SK-N-SH (cell line): ENCODE data around the gene DIAPH2. TPM values are rescaled to one million over a fixed set of nuclear protein-coding genes. Genes with fewer than 3 reads are reported as not detected.

Source experiments
- CTCF ChIA-PET: fragments of 300-600, 350-600 bp; formaldehyde crosslinking; extraction: SDS; loops from one replicate; lab custom pipeline; 2021; lab: Yijun Ruan, JAX
- POLR2A ChIA-PET: fragments of 350-600 bp; sonication (Branson Sonifier 250); formaldehyde crosslinking; extraction: SDS; loops from one replicate; lab custom pipeline; 2020; ENCODE audit warnings: antibody characterized with exemption, inconsistent platforms; lab: Yijun Ruan, JAX
- DNase-seq: peaks from one replicate; pipeline ENCODE4 v3.0.0; 2012
- H2AFZ ChIP-seq: fragments of 200-600 bp; sonication (generic); 2 replicates; pipeline ENCODE4 v1.8.1; 2016; ENCODE audit warnings: antibody characterized with exemption, mild to moderate bottlenecking, low read depth
- H3F3A ChIP-seq: fragments of 200-600 bp; sonication (generic); replicated peaks from 2 replicates; pipeline ENCODE3; 2016; ENCODE audit warnings: antibody characterized with exemption, mild to moderate bottlenecking; ENCODE audit not compliant: insufficient read depth
- H3K27ac ChIP-seq, 2 experiments: fragments of 200-500 bp in 1 of 2; fragments of 200-600 bp in 1 of 2; sonication (Bioruptor generic) in 1 of 2; sonication (generic), shearing (Covaris generic) in 1 of 2; 2 replicates each; pipeline versions ENCODE4 v1.5.1 to v1.6.1; 2014 to 2016; ENCODE audit warnings: low read depth in 2 of 2, inconsistent platforms in 1 of 2, low read length in 1 of 2, mild to moderate bottlenecking in 1 of 2, mixed read lengths in 1 of 2
- H3K27me3 ChIP-seq: fragments of 200-600 bp; sonication (generic), shearing (Covaris generic); 2 replicates; pipeline ENCODE4 v1.6.1; 2016; ENCODE audit warnings: mixed run types; ENCODE audit not compliant: insufficient read depth
- H3K36me3 ChIP-seq, 2 experiments: fragments of 200-500 bp in 1 of 2; fragments of 200-600 bp in 1 of 2; sonication (Bioruptor generic) in 1 of 2; sonication (generic) in 1 of 2; replicated peaks in 1 of 2; 2 replicates each; pipeline versions ENCODE3 to v1.5.1; 2014 to 2016; ENCODE audit warnings: low read length in 1 of 2, mild to moderate bottlenecking in 1 of 2; ENCODE audit not compliant: insufficient read depth in 2 of 2, control insufficient read depth in 1 of 2
- H3K4me1 ChIP-seq, 2 experiments: fragments of 200-500 bp in 1 of 2; fragments of 200-600 bp in 1 of 2; sonication (Bioruptor generic) in 1 of 2; sonication (generic), shearing (Covaris generic) in 1 of 2; 2 replicates each; pipeline versions ENCODE4 v1.5.1 to v1.6.1; 2014 to 2016; ENCODE audit warnings: low read depth in 1 of 2, low read length in 1 of 2, mixed run types in 1 of 2; ENCODE audit not compliant: insufficient read depth in 2 of 2, control insufficient read depth in 1 of 2
- H3K4me2 ChIP-seq: fragments of 200-600 bp; sonication (generic), shearing (Covaris generic); 2 replicates; pipeline ENCODE4 v1.6.1; 2017; ENCODE audit warnings: mixed run types
- H3K4me3 ChIP-seq, 2 experiments: fragments of 200-500 bp in 1 of 2; fragments of 200-600 bp in 1 of 2; sonication (Bioruptor generic) in 1 of 2; sonication (generic), shearing (Covaris generic) in 1 of 2; 2 replicates each; pipeline versions ENCODE4 v1.5.1 to v1.8.1; 2014 to 2016; ENCODE audit warnings: low read depth in 2 of 2, inconsistent platforms in 1 of 2, low read length in 1 of 2, mild to moderate bottlenecking in 1 of 2, mixed read lengths in 1 of 2, moderate library complexity in 1 of 2
- H3K79me2 ChIP-seq: fragments of 200-600 bp; sonication (generic); 2 replicates; pipeline ENCODE4 v1.8.1; 2017; ENCODE audit warnings: mild to moderate bottlenecking; ENCODE audit not compliant: insufficient read depth
- H3K9ac ChIP-seq: fragments of 200-600 bp; sonication (generic); 2 replicates; pipeline ENCODE4 v1.6.1; 2017; ENCODE audit warnings: mixed run types
- H3K9me2 ChIP-seq: fragments of 200-600 bp; sonication (generic); 2 replicates; pipeline ENCODE4 v1.6.1; 2017; ENCODE audit warnings: mixed run types
- H3K9me3 ChIP-seq: fragments of 200-600 bp; sonication (generic); 2 replicates; pipeline ENCODE4 v1.6.1; 2017; ENCODE audit warnings: mixed run types, mild to moderate bottlenecking, moderate library complexity
- H4K20me1 ChIP-seq: fragments of 200-600 bp; sonication (generic); 2 replicates; pipeline ENCODE4 v1.6.1; 2017; ENCODE audit warnings: mild to moderate bottlenecking, mixed run types; ENCODE audit not compliant: insufficient read depth
- CHD2 ChIP-seq: fragments of 150-350 bp; IDR thresholded peaks from 2 replicates; pipeline ENCODE4 v1.6.1; 2018; ENCODE audit warnings: low read length; ENCODE audit not compliant: partially characterized antibody
- ELF1 ChIP-seq: IDR thresholded peaks from 2 replicates; pipeline ENCODE4 v1.4.0; 2012
- EP300 ChIP-seq, 2 experiments: IDR thresholded peaks; 2 replicates each; pipeline versions ENCODE4 v1.4.0 to v1.6.1; 2012; ENCODE audit warnings: borderline replicate concordance in 1 of 2, low read depth in 1 of 2, low read length in 1 of 2
- EZH2phosphoT487 ChIP-seq: fragments of 200-600 bp; sonication (generic); IDR thresholded peaks from 2 replicates; pipeline ENCODE4 v1.6.1; 2017; ENCODE audit warnings: low read depth, mixed run types, mild to moderate bottlenecking, antibody characterized with exemption, moderate library complexity, borderline replicate concordance
- FOSL2 ChIP-seq: IDR thresholded peaks from 2 replicates; pipeline ENCODE4 v1.4.0; 2012; ENCODE audit warnings: low read depth, mild to moderate bottlenecking, moderate library complexity, borderline replicate concordance
- GABPA ChIP-seq: IDR thresholded peaks from 2 replicates; pipeline ENCODE4 v1.4.0; 2012; ENCODE audit warnings: low read depth, mild to moderate bottlenecking
- JUND ChIP-seq: IDR thresholded peaks from 2 replicates; pipeline ENCODE4 v1.4.0; 2012
- MXI1 ChIP-seq: IDR thresholded peaks from 2 replicates; pipeline ENCODE4 v1.6.1; 2012; ENCODE audit warnings: mild to moderate bottlenecking, low read depth, low read length, improper control_type of control experiment
- RAD21 ChIP-seq: IDR thresholded peaks from 2 replicates; pipeline ENCODE4 v1.6.1; 2012; ENCODE audit warnings: mild to moderate bottlenecking, low read length
- RCOR1 ChIP-seq: fragments of 150-350 bp; IDR thresholded peaks from 2 replicates; pipeline ENCODE4 v1.6.1; 2017; ENCODE audit warnings: antibody characterized with exemption, low read length
- TAF1 ChIP-seq: IDR thresholded peaks from 2 replicates; pipeline ENCODE4 v1.6.1; 2012; ENCODE audit warnings: low read depth, mild to moderate bottlenecking, low read length, moderate library complexity, borderline replicate concordance
- TCF12 ChIP-seq: IDR thresholded peaks from 2 replicates; pipeline ENCODE4 v1.4.0; 2012
- USF1 ChIP-seq: IDR thresholded peaks from 2 replicates; pipeline ENCODE4 v1.4.0; 2012; ENCODE audit warnings: low read depth, borderline replicate concordance
- WGBS: methylation state at CpG from one replicate; pipeline ENCODE4 v1.1.6; 2017; ENCODE audit warnings: low lambda C conversion rate; 5-methylcytosine and 5-hydroxymethylcytosine counted together
- polyA plus RNA-seq, 3 experiments: library from polyadenylated mRNA; depleted of rRNA; stranded (reverse); fragments of >200 nt; gene quantifications; 2 replicates each; pipeline ENCODE4 v1.2.3, GENCODE V29; 2012
- TF ChIP-seq, protein P1 (sequence below): fragments of 150-350 bp; IDR thresholded peaks from 2 replicates; pipeline ENCODE4 v1.6.1; 2016; ENCODE audit warnings: mild to moderate bottlenecking, low read depth, low read length
- TF ChIP-seq, protein P2 (sequence below): IDR thresholded peaks from 2 replicates; pipeline ENCODE4 v1.4.0; 2012; ENCODE audit warnings: low read depth, borderline replicate concordance
- TF ChIP-seq, protein P3 (sequence below): fragments of 200-600 bp; sonication (generic); IDR thresholded peaks from 2 replicates; pipeline ENCODE4 v1.6.1; 2017; ENCODE audit warnings: antibody characterized with exemption, mild to moderate bottlenecking, moderate library complexity
- TF ChIP-seq, protein P4 (sequence below): IDR thresholded peaks from 2 replicates; pipeline ENCODE4; 2012

Gene DIAPH2
- polyA plus RNA-seq, 1 of the 3 experiments (the other 2 are of a cell fraction) = 1.1 TPM

DNA sequence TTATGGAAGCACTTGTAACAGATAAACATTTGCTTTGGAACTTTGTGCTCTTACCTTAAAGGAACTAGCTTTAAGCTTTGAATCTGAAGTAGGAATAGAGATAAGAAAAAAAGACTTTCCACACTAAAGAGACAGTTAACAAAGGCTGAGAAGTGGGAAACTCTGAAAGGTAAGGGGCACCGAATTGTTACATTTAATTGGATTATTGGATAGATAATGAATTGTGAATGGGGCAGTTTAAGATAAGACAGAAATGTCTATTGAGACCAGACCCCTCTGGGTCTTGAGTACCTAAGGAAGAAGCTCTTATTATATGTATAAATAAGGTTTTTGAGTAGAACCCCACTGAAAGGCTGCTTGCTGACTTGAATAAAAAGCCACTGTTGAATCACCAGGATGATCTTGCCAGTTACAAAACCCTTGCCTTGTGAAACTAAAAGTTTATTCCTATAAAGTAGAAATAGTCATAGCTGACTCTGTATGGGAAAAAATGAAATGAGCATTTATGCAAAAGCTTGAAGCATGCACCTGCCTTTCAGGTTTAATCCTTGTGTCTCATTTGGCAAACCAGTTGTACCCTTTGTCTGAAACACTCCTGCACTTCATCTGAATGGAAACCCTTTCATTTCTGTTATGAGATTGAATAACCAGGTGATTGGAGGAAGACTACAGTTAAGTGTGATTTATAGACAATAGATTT, 622.3 kb downstream of the DIAPH2 start:
- Histone ChIP-seq H3K4me2 (no peak overlapping the region), H3K4me1 (no peaks in the 10 kb centered on the region), H2AFZ (no peak overlapping the region), H3K79me2 (no peaks in the 10 kb centered on the region), H3K9me3 (no peaks in the 10 kb centered on the region), H3K9ac (no peak overlapping the region), H3K4me3 (no peak overlapping the region), H3F3A (peaks cover 3% of the 10 kb centered on the region), H3K27ac (no peak overlapping the region), H3K27me3 (no peaks in the 10 kb centered on the region; the same call in 1 of the 2 replicates)
- ChIA-PET CTCF (interaction anchor here (0.8 kb wide), 1 partner anchor 43 kb away, joined by 3 read pairs; no protein-coding TSS in a partner anchor), POLR2A (no interaction called here)
- WGBS = 33% methylated on average over 1 of the region's 1 CpG
- DNase-seq = no peak
- TF ChIP-seq USF1 = no peak
- TF ChIP-seq, protein P1, sequence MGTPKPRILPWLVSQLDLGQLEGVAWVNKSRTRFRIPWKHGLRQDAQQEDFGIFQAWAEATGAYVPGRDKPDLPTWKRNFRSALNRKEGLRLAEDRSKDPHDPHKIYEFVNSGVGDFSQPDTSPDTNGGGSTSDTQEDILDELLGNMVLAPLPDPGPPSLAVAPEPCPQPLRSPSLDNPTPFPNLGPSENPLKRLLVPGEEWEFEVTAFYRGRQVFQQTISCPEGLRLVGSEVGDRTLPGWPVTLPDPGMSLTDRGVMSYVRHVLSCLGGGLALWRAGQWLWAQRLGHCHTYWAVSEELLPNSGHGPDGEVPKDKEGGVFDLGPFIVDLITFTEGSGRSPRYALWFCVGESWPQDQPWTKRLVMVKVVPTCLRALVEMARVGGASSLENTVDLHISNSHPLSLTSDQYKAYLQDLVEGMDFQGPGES = no peak
- TF ChIP-seq TAF1 = no peak
- no peak for TF ChIP-seq JUND
- no peak for TF ChIP-seq MXI1
- TF ChIP-seq GABPA = no peak
- no peak for TF ChIP-seq EP300 (IDR thresholded peaks at IDR 0.05; ENCODE audit: borderline replicate concordance in 1 of 2, low read depth in 1 of 2, low read length in 1 of 2)
- no peak for TF ChIP-seq RAD21
- no peak for TF ChIP-seq ELF1
- TF ChIP-seq EZH2phosphoT487 = no peak
- TF ChIP-seq, all 33 proteins: peak for 0
- Histone ChIP-seq H3K36me3 (no peaks in the 10 kb centered on the region), H3K9me2 (no peaks in the 10 kb centered on the region), H4K20me1 (no peaks in the 10 kb centered on the region)

DNA sequence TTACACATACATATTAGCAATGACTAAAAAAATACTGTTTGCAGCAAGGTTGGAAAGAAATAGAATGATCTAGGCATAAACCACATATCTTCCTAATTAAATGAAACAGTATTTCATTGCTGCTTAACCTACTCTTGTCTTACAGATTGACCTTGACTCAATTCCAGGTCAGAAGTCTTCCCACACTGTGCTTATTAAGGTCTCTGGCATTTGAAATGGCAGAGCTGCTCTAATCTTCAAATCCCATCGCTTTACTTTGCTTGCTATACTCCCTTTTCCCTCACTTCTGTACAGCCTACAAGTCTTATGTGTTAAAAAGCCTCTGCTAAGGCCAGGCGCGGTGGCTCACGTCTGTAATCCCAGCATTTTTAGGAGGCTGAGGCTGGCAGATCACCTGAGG, 623.5 kb downstream of the DIAPH2 start:
- CTCF ChIA-PET = no interaction called here
- Histone ChIP-seq H3K9ac (no peak overlapping the region), H3K4me3 (no peak overlapping the region), H3K36me3 (no peaks in the 10 kb centered on the region), H3K9me2 (no peaks in the 10 kb centered on the region), H3K79me2 (no peaks in the 10 kb centered on the region), H2AFZ (no peak overlapping the region), H3K27me3 (no peaks in the 10 kb centered on the region; the same call in 1 of the 2 replicates), H3K4me1 (no peaks in the 10 kb centered on the region), H3K9me3 (no peaks in the 10 kb centered on the region), H4K20me1 (no peaks in the 10 kb centered on the region), H3K4me2 (no peak overlapping the region), H3F3A (peaks cover 3% of the 10 kb centered on the region), H3K27ac (no peak overlapping the region)
- POLR2A ChIA-PET = no interaction called here
- 44% methylated on average over 4 of the region's 4 CpGs for WGBS
- no peak for DNase-seq
- TF ChIP-seq, protein P2, sequence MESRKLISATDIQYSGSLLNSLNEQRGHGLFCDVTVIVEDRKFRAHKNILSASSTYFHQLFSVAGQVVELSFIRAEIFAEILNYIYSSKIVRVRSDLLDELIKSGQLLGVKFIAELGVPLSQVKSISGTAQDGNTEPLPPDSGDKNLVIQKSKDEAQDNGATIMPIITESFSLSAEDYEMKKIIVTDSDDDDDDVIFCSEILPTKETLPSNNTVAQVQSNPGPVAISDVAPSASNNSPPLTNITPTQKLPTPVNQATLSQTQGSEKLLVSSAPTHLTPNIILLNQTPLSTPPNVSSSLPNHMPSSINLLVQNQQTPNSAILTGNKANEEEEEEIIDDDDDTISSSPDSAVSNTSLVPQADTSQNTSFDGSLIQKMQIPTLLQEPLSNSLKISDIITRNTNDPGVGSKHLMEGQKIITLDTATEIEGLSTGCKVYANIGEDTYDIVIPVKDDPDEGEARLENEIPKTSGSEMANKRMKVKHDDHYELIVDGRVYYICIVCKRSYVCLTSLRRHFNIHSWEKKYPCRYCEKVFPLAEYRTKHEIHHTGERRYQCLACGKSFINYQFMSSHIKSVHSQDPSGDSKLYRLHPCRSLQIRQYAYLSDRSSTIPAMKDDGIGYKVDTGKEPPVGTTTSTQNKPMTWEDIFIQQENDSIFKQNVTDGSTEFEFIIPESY = no peak
- no peak for TF ChIP-seq GABPA
- TF ChIP-seq FOSL2 = no peak
- no peak for TF ChIP-seq CHD2
- no peak for TF ChIP-seq EZH2phosphoT487
- TF ChIP-seq, protein P3, sequence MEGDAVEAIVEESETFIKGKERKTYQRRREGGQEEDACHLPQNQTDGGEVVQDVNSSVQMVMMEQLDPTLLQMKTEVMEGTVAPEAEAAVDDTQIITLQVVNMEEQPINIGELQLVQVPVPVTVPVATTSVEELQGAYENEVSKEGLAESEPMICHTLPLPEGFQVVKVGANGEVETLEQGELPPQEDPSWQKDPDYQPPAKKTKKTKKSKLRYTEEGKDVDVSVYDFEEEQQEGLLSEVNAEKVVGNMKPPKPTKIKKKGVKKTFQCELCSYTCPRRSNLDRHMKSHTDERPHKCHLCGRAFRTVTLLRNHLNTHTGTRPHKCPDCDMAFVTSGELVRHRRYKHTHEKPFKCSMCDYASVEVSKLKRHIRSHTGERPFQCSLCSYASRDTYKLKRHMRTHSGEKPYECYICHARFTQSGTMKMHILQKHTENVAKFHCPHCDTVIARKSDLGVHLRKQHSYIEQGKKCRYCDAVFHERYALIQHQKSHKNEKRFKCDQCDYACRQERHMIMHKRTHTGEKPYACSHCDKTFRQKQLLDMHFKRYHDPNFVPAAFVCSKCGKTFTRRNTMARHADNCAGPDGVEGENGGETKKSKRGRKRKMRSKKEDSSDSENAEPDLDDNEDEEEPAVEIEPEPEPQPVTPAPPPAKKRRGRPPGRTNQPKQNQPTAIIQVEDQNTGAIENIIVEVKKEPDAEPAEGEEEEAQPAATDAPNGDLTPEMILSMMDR = no peak
- no peak for TF ChIP-seq EP300 (IDR thresholded peaks at IDR 0.05; ENCODE audit: borderline replicate concordance in 1 of 2, low read depth in 1 of 2, low read length in 1 of 2)
- peak; percentile 18; the same call in 1 of the 2 replicates for TF ChIP-seq TCF12
- TF ChIP-seq RCOR1 = no peak
- TF ChIP-seq, protein P4, sequence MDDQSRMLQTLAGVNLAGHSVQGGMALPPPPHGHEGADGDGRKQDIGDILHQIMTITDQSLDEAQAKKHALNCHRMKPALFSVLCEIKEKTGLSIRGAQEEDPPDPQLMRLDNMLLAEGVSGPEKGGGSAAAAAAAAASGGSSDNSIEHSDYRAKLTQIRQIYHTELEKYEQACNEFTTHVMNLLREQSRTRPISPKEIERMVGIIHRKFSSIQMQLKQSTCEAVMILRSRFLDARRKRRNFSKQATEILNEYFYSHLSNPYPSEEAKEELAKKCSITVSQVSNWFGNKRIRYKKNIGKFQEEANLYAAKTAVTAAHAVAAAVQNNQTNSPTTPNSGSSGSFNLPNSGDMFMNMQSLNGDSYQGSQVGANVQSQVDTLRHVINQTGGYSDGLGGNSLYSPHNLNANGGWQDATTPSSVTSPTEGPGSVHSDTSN = peak; percentile 29; the same call in 1 of the 2 replicates
